ENCODE measurements around the gene KCTD17. TPM values are rescaled to one million over a fixed set of nuclear protein-coding genes. Genes with fewer than 3 reads are reported as not detected.

Gene KCTD17, protein sequence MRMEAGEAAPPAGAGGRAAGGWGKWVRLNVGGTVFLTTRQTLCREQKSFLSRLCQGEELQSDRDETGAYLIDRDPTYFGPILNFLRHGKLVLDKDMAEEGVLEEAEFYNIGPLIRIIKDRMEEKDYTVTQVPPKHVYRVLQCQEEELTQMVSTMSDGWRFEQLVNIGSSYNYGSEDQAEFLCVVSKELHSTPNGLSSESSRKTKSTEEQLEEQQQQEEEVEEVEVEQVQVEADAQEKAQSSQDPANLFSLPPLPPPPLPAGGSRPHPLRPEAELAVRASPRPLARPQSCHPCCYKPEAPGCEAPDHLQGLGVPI
- total RNA-seq (2021) (29.4 to 36.3 TPM (median 31.5 TPM) in 3 replicates), Bru-seq, nascent RNA (percentile 51 among the genes with signal in this experiment)
- long read RNA-seq, experiment 1, transcript KCTD17-205 (7 exons, 1,438 nt) = minor isoform, 6 of 78 reads
- long read RNA-seq, experiment 1, transcript KCTD17-201 (8 exons, 1,691 nt) = major isoform, 30 of 78 reads
- long read RNA-seq, experiment 1, partial matches to known transcripts = 21 of 78 reads
- long read RNA-seq, experiment 1, other reads (novel, unspliced or antisense) = 17 of 78 reads
- long read RNA-seq, experiment 2, partial matches to known transcripts = 4 of 19 reads
- long read RNA-seq, experiment 2, other reads (novel, unspliced or antisense) = 11 of 19 reads
- long read RNA-seq, experiment 3, partial matches to known transcripts = 0 of 1 reads
- long read RNA-seq, experiment 3, other reads (novel, unspliced or antisense) = 0 of 1 reads

DNA sequence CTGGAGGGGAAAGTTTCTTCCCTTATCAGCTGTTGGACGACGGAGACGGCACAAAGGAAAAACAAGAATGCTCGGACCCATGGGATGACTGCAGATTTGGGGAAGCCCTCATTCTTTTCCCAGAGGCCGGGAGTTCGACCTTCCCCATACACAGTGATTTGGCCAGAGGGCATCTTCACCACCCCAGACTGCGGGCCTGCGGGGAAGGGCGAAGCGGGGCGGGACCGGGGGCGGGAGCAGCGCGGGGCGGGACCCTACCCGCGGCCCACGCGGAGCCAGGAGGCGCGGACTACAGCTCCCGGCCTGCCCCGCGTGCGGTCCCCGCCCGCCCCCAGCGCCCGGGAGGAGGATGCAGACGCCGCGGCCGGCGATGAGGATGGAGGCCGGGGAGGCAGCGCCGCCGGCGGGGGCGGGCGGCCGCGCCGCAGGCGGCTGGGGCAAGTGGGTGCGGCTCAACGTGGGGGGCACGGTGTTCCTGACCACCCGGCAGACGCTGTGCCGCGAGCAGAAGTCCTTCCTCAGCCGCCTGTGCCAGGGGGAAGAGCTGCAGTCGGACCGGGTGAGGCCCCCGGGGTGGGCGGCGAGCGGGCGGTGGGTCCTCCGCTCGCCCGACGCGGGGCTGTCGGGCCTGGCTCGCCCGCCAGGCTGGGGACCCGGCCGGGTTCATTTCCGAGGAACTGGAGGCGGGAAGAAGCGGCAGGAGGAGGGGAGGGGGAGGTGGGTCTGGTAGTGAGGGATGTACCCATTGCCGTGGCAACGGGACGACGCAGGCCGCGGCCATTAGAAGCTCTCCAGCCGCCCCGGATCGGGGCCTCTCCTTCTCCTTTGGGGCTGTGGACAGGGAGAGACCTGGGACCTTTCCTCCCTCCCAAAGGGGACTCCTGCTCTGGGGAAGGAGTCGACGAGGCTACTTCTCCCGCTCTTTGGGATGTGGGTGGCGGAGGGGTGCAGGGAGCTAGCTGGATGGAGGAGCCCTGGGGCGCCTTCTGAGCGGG is at the start of gene KCTD17:
Gene KCTD17 (plus strand): TSS at position 352 of the 995 bp plus-strand sequence. CDS start 19 bp downstream, at position 371.
- ATAC-seq (peak; percentile 88), DNase-seq (ENCODE audit: low spot score) (peak; percentile 60)
- ChIA-PET POLR2A (interaction anchor here (0.6 to 0.7 kb wide), 2 partner anchors 22 to 388 kb away, joined by 3 read pairs; no protein-coding TSS in a partner anchor), CTCF (interaction anchor here (0.6 to 2.3 kb wide), 17 partner anchors 10 to 377 kb away, joined by 3 to 13 read pairs (median 4); partner anchors contain the start of gene TST)
- Mint-ChIP-seq H3K9me3 (no peaks in the 10 kb centered on the region), H3K27me3 (ENCODE audit: low read depth) (peaks cover 9% of the 10 kb centered on the region), H3K36me3 (peaks cover 3% of the 10 kb centered on the region; the same call in 1 of the 2 replicates), H3K27ac (no peak within 1 kb of the TSS), H3K4me3 (peak within 1 kb of the TSS; percentile 74), H3K4me1 (peaks cover 9% of the 10 kb centered on the region)
- peak; percentile 59; the same call in 1 of the 2 replicates for TF ChIP-seq SP1 (CRISPR knock-in tag; conservative IDR thresholded peaks at IDR 0.05)
- TF ChIP-seq HMGA2 (CRISPR knock-in tag; IDR thresholded peaks at IDR 0.05) = no peak
- no peak for TF ChIP-seq STAT6 (CRISPR knock-in tag; conservative IDR thresholded peaks at IDR 0.05; ENCODE audit: low read depth)
- TF ChIP-seq NR1H2 (CRISPR knock-in tag; IDR thresholded peaks at IDR 0.05) = no peak
- TF ChIP-seq, protein P1, sequence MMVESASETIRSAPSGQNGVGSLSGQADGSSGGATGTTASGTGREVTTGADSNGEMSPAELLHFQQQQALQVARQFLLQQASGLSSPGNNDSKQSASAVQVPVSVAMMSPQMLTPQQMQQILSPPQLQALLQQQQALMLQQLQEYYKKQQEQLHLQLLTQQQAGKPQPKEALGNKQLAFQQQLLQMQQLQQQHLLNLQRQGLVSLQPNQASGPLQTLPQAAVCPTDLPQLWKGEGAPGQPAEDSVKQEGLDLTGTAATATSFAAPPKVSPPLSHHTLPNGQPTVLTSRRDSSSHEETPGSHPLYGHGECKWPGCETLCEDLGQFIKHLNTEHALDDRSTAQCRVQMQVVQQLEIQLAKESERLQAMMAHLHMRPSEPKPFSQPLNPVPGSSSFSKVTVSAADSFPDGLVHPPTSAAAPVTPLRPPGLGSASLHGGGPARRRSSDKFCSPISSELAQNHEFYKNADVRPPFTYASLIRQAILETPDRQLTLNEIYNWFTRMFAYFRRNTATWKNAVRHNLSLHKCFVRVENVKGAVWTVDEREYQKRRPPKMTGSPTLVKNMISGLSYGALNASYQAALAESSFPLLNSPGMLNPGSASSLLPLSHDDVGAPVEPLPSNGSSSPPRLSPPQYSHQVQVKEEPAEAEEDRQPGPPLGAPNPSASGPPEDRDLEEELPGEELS (CRISPR knock-in tag; IDR thresholded peaks at IDR 0.05) = peak; percentile 66; the same call in 1 of the 2 replicates
- TF ChIP-seq, protein P2, sequence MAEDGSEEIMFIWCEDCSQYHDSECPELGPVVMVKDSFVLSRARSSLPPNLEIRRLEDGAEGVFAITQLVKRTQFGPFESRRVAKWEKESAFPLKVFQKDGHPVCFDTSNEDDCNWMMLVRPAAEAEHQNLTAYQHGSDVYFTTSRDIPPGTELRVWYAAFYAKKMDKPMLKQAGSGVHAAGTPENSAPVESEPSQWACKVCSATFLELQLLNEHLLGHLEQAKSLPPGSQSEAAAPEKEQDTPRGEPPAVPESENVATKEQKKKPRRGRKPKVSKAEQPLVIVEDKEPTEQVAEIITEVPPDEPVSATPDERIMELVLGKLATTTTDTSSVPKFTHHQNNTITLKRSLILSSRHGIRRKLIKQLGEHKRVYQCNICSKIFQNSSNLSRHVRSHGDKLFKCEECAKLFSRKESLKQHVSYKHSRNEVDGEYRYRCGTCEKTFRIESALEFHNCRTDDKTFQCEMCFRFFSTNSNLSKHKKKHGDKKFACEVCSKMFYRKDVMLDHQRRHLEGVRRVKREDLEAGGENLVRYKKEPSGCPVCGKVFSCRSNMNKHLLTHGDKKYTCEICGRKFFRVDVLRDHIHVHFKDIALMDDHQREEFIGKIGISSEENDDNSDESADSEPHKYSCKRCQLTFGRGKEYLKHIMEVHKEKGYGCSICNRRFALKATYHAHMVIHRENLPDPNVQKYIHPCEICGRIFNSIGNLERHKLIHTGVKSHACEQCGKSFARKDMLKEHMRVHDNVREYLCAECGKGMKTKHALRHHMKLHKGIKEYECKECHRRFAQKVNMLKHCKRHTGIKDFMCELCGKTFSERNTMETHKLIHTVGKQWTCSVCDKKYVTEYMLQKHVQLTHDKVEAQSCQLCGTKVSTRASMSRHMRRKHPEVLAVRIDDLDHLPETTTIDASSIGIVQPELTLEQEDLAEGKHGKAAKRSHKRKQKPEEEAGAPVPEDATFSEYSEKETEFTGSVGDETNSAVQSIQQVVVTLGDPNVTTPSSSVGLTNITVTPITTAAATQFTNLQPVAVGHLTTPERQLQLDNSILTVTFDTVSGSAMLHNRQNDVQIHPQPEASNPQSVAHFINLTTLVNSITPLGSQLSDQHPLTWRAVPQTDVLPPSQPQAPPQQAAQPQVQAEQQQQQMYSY (CRISPR knock-in tag; IDR thresholded peaks at IDR 0.05) = no peak
- TF ChIP-seq ATF3 (CRISPR knock-in tag; conservative IDR thresholded peaks at IDR 0.05) = no peak
- TF ChIP-seq ATF2 (CRISPR knock-in tag; IDR thresholded peaks at IDR 0.05; ENCODE audit: borderline replicate concordance, low read depth) = no peak
- TF ChIP-seq, protein P3, sequence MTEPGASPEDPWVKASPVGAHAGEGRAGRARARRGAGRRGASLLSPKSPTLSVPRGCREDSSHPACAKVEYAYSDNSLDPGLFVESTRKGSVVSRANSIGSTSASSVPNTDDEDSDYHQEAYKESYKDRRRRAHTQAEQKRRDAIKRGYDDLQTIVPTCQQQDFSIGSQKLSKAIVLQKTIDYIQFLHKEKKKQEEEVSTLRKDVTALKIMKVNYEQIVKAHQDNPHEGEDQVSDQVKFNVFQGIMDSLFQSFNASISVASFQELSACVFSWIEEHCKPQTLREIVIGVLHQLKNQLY (CRISPR knock-in tag; IDR thresholded peaks at IDR 0.05) = no peak
- no peak for TF ChIP-seq GTF2I (CRISPR knock-in tag; conservative IDR thresholded peaks at IDR 0.05)
- no peak for TF ChIP-seq USF1 (CRISPR knock-in tag; IDR thresholded peaks at IDR 0.05)
- no peak for TF ChIP-seq RORB (CRISPR knock-in tag; IDR thresholded peaks at IDR 0.05)
- TF ChIP-seq ZNF121 (CRISPR knock-in tag; IDR thresholded peaks at IDR 0.05) = no peak
- TF ChIP-seq KAT7 (CRISPR knock-in tag; IDR thresholded peaks at IDR 0.05; ENCODE audit: borderline replicate concordance) = no peak
- TF ChIP-seq TEAD4 (CRISPR knock-in tag; IDR thresholded peaks at IDR 0.05) = no peak
- TF ChIP-seq, protein P4, sequence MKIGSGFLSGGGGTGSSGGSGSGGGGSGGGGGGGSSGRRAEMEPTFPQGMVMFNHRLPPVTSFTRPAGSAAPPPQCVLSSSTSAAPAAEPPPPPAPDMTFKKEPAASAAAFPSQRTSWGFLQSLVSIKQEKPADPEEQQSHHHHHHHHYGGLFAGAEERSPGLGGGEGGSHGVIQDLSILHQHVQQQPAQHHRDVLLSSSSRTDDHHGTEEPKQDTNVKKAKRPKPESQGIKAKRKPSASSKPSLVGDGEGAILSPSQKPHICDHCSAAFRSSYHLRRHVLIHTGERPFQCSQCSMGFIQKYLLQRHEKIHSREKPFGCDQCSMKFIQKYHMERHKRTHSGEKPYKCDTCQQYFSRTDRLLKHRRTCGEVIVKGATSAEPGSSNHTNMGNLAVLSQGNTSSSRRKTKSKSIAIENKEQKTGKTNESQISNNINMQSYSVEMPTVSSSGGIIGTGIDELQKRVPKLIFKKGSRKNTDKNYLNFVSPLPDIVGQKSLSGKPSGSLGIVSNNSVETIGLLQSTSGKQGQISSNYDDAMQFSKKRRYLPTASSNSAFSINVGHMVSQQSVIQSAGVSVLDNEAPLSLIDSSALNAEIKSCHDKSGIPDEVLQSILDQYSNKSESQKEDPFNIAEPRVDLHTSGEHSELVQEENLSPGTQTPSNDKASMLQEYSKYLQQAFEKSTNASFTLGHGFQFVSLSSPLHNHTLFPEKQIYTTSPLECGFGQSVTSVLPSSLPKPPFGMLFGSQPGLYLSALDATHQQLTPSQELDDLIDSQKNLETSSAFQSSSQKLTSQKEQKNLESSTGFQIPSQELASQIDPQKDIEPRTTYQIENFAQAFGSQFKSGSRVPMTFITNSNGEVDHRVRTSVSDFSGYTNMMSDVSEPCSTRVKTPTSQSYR (CRISPR knock-in tag; IDR thresholded peaks at IDR 0.05) = no peak

Measured in WTC11 (cell line).